ENCODE data around the gene SLC6A5. TPM values are rescaled to one million over a fixed set of nuclear protein-coding genes. Genes with fewer than 3 reads are reported as not detected.

SLC6A5 gene
- total and polyA plus RNA-seq, 10 of the 15 experiments (the other 5 are each of a cell fraction or from before 2014, with no cell fraction given): 0.01 TPM; not detected in 9

- Histone ChIP-seq H3K4me1 (ENCODE audit: control insufficient read depth, insufficient read depth, low read length) (no peaks in the 10 kb centered on the region), H3K9me3 (replicated peaks; ENCODE audit: control insufficient read depth, insufficient read depth, low read length) (no peaks in the 10 kb centered on the region), H3K36me3 (ENCODE audit: control insufficient read depth in 2 of 2, insufficient read depth in 2 of 2, low read length in 1 of 2) (no peaks in the 10 kb centered on the region), H3K4me3 (no peak overlapping the region), H3K27me3 (replicated peaks in 1 of 2; ENCODE audit: control insufficient read depth in 2 of 2, insufficient read depth in 2 of 2, low read length in 1 of 2) (no peaks in the 10 kb centered on the region), H3K79me2 (ENCODE audit: control insufficient read depth, insufficient read depth, low read length) (no peaks in the 10 kb centered on the region), H3K4me2 (ENCODE audit: control insufficient read depth, insufficient read depth) (no peak overlapping the region), H3K27ac (ENCODE audit: control insufficient read depth, insufficient read depth) (no peak overlapping the region), H2AFZ (ENCODE audit: control insufficient read depth, low read depth, low read length) (no peak overlapping the region), H4K20me1 (ENCODE audit: control insufficient read depth, insufficient read depth) (no peaks in the 10 kb centered on the region), H3K9ac (ENCODE audit: control insufficient read depth, insufficient read depth, low read length) (no peak overlapping the region)
- ChIA-PET POLR2A (no interaction called here), SMC1A (ENCODE audit: uncharacterized antibody, unreplicated experiment) (no interaction called here), CTCF (interaction anchor here (1.3 kb wide), 2 partner anchors 10 to 14 kb away, joined by 3 to 4 read pairs; no protein-coding TSS in a partner anchor), RAD21 (ENCODE audit: unreplicated experiment) (no interaction called here)
- ATAC-seq (no peak), FAIRE-seq (no peak), DNase-seq (ENCODE audit: low read depth, low spot score) (no peak)
- in situ Hi-C loops (cut with MboI) (no loop called here), intact Hi-C loops (cut with micrococcal nuclease; ENCODE audit: unreplicated experiment) (no loop called here)
- 4% methylated on average over 3 of the region's 3 CpGs for WGBS (ENCODE audit: insufficient coverage, insufficient replicate concordance, low lambda C conversion rate, missing lambda C conversion rate)
- no TSS peak for BruUV-seq (replicated peaks)
- TF ChIP-seq DPF2 (IDR thresholded peaks at IDR 0.05): no peak
- TF ChIP-seq RB1 (IDR thresholded peaks at IDR 0.05; ENCODE audit: borderline replicate concordance): no peak
- TF ChIP-seq SP1 (IDR thresholded peaks at IDR 0.05; ENCODE audit: low read depth, low read length): no peak
- no peak for TF ChIP-seq RBBP5 (conservative IDR thresholded peaks at IDR 0.05)
- TF ChIP-seq BRCA1 (IDR thresholded peaks at IDR 0.05; ENCODE audit: low read depth, low read length): no peak
- no peak for TF ChIP-seq STAT3 (IDR thresholded peaks at IDR 0.05; ENCODE audit: low read depth, low read length)
- TF ChIP-seq, protein P1, sequence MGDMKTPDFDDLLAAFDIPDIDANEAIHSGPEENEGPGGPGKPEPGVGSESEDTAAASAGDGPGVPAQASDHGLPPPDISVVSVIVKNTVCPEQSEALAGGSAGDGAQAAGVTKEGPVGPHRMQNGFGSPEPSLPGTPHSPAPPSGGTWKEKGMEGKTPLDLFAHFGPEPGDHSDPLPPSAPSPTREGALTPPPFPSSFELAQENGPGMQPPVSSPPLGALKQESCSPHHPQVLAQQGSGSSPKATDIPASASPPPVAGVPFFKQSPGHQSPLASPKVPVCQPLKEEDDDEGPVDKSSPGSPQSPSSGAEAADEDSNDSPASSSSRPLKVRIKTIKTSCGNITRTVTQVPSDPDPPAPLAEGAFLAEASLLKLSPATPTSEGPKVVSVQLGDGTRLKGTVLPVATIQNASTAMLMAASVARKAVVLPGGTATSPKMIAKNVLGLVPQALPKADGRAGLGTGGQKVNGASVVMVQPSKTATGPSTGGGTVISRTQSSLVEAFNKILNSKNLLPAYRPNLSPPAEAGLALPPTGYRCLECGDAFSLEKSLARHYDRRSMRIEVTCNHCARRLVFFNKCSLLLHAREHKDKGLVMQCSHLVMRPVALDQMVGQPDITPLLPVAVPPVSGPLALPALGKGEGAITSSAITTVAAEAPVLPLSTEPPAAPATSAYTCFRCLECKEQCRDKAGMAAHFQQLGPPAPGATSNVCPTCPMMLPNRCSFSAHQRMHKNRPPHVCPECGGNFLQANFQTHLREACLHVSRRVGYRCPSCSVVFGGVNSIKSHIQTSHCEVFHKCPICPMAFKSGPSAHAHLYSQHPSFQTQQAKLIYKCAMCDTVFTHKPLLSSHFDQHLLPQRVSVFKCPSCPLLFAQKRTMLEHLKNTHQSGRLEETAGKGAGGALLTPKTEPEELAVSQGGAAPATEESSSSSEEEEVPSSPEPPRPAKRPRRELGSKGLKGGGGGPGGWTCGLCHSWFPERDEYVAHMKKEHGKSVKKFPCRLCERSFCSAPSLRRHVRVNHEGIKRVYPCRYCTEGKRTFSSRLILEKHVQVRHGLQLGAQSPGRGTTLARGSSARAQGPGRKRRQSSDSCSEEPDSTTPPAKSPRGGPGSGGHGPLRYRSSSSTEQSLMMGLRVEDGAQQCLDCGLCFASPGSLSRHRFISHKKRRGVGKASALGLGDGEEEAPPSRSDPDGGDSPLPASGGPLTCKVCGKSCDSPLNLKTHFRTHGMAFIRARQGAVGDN (IDR thresholded peaks at IDR 0.05): no peak
- TF ChIP-seq, protein P2, sequence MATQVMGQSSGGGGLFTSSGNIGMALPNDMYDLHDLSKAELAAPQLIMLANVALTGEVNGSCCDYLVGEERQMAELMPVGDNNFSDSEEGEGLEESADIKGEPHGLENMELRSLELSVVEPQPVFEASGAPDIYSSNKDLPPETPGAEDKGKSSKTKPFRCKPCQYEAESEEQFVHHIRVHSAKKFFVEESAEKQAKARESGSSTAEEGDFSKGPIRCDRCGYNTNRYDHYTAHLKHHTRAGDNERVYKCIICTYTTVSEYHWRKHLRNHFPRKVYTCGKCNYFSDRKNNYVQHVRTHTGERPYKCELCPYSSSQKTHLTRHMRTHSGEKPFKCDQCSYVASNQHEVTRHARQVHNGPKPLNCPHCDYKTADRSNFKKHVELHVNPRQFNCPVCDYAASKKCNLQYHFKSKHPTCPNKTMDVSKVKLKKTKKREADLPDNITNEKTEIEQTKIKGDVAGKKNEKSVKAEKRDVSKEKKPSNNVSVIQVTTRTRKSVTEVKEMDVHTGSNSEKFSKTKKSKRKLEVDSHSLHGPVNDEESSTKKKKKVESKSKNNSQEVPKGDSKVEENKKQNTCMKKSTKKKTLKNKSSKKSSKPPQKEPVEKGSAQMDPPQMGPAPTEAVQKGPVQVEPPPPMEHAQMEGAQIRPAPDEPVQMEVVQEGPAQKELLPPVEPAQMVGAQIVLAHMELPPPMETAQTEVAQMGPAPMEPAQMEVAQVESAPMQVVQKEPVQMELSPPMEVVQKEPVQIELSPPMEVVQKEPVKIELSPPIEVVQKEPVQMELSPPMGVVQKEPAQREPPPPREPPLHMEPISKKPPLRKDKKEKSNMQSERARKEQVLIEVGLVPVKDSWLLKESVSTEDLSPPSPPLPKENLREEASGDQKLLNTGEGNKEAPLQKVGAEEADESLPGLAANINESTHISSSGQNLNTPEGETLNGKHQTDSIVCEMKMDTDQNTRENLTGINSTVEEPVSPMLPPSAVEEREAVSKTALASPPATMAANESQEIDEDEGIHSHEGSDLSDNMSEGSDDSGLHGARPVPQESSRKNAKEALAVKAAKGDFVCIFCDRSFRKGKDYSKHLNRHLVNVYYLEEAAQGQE (IDR thresholded peaks at IDR 0.05; ENCODE audit: low read depth, low read length): no peak
- no peak for TF ChIP-seq TARDBP (IDR thresholded peaks at IDR 0.05; ENCODE audit: borderline replicate concordance)
- TF ChIP-seq ATF7 (IDR thresholded peaks at IDR 0.05; ENCODE audit: low read depth): no peak
- TF ChIP-seq ZNF592 (IDR thresholded peaks at IDR 0.05): no peak
Measured at GRCh38 chr11:20661850-20662249, 62.4 kb downstream of the SLC6A5 start.

Data from GM12878 (cell line).